K562 (cell line): ENCODE results near the gene C16orf86. TPM values are rescaled to one million over a fixed set of nuclear protein-coding genes. Genes with fewer than 3 reads are reported as not detected.

Experiments
- CBFA2T3 ChIP-seq: fragments of 450-650 bp; IDR thresholded peaks from 2 replicates; pipeline ENCODE4 v1.6.1; 2017
- CREM ChIP-seq: IDR thresholded peaks from 2 replicates; pipeline ENCODE4 v1.6.1; 2014; ENCODE audit warnings: antibody characterized with exemption, low read depth
- CTCF ChIP-seq, 3 experiments: IDR thresholded peaks in 2 of 3; conservative IDR thresholded peaks in 1 of 3; 2 replicates each; pipeline ENCODE4 v1.5.1; 2011 to 2012; ENCODE audit warnings: low read length in 3 of 3, mild to moderate bottlenecking in 3 of 3, control low read depth in 2 of 3, improper control_type of control experiment in 1 of 3, inconsistent platforms in 1 of 3, low read depth in 1 of 3, mixed read lengths in 1 of 3, moderate library complexity in 1 of 3; ENCODE audit not compliant: insufficient read depth in 2 of 3
- E2F3 ChIP-seq: fragments of 250-450 bp; sonication (Bioruptor Pico); IDR thresholded peaks from 2 replicates; pipeline ENCODE4 v1.4.0; 2020; ENCODE audit warnings: mild to moderate bottlenecking
- GABPB1 ChIP-seq: sonication (generic); formaldehyde crosslinking; IDR thresholded peaks from 2 replicates; pipeline ENCODE4 v1.8.0; 2022; ENCODE audit warnings: mild to moderate bottlenecking, missing genetic modification reagents
- JUND ChIP-seq, 2 experiments: IDR thresholded peaks; 2 replicates in 1 of 2; 3 replicates in 1 of 2; pipeline ENCODE4 v1.6.1; 2011; ENCODE audit warnings: borderline replicate concordance in 2 of 2, low read depth in 2 of 2, low read length in 2 of 2, improper control_type of control experiment in 1 of 2, missing biosample characterization in 1 of 2, missing genetic modification characterization in 1 of 2, missing genetic modification reagents in 1 of 2
- KDM4B ChIP-seq, 2 experiments: fragments of 450-650 bp in 1 of 2; sonication (generic) in 1 of 2; IDR thresholded peaks; 2 replicates each; pipeline ENCODE4 v1.6.1; 2016 to 2017; ENCODE audit warnings: borderline replicate concordance in 2 of 2, antibody characterized with exemption in 1 of 2, low read depth in 1 of 2, mild to moderate bottlenecking in 1 of 2
- LCOR ChIP-seq: sonication (generic); formaldehyde crosslinking; IDR thresholded peaks from 2 replicates; pipeline ENCODE4 v1.8.0; 2022; ENCODE audit warnings: mild to moderate bottlenecking, missing genetic modification reagents
- MEIS2 ChIP-seq: fragments of 450-650 bp; IDR thresholded peaks from 2 replicates; pipeline ENCODE4 v1.6.1; 2014; ENCODE audit warnings: mild to moderate bottlenecking; ENCODE audit not compliant: partially characterized antibody
- REST ChIP-seq, 2 experiments: fragments of 450-650 bp; formaldehyde crosslinking in 1 of 2; IDR thresholded peaks; 2 replicates each; pipeline versions ENCODE4 v1.4.0 to v1.6.1; 2014 to 2020; ENCODE audit warnings: mild to moderate bottlenecking in 2 of 2, borderline replicate concordance in 1 of 2, low read depth in 1 of 2
- SP1 ChIP-seq: sonication (generic); formaldehyde crosslinking; IDR thresholded peaks from 2 replicates; pipeline ENCODE4 v1.8.1; 2022; ENCODE audit warnings: mild to moderate bottlenecking, missing genetic modification reagents
- TCF3 ChIP-seq: sonication (generic); formaldehyde crosslinking; IDR thresholded peaks from 2 replicates; pipeline ENCODE4 v1.4.0; 2020; ENCODE audit warnings: mild to moderate bottlenecking, missing genetic modification reagents
- TEAD1 ChIP-seq, 2 experiments: fragments of 450-650 bp in 1 of 2; sonication (generic) in 1 of 2; formaldehyde crosslinking; IDR thresholded peaks; 2 replicates each; pipeline versions ENCODE4 v1.4.0 to v1.8.0; 2020 to 2022; ENCODE audit warnings: mild to moderate bottlenecking in 2 of 2, missing genetic modification reagents in 1 of 2
- YY1 ChIP-seq, 3 experiments: IDR thresholded peaks; 2 replicates each; pipeline ENCODE4 v1.6.1; 2011; ENCODE audit warnings: low read length in 2 of 3, mild to moderate bottlenecking in 2 of 3, moderate library complexity in 2 of 3, borderline replicate concordance in 1 of 3, control low read depth in 1 of 3, low read depth in 1 of 3; ENCODE audit not compliant: insufficient read depth in 3 of 3, insufficient replicate concordance in 2 of 3, control insufficient read depth in 1 of 3, insufficient read length in 1 of 3; ENCODE audit errors: extremely low read depth in 1 of 3
- ZFP36 ChIP-seq: fragments of 150-350 bp; IDR thresholded peaks from 2 replicates; pipeline ENCODE4 v1.6.1; 2018; ENCODE audit warnings: low read length, low read depth; ENCODE audit not compliant: partially characterized antibody
- polyA plus RNA-seq, 8 experiments: library from polyadenylated mRNA; depleted of rRNA in 4 of 8; stranded (reverse) in 5 of 8; unstranded in 3 of 8; fragments of >200 nt; fragmentation: Nextera tagmentation in 2 of 8; fragmentation: Illumina TruSeq in 1 of 8; extraction: Ambion mirVana in 2 of 8; extraction: Trizol in 1 of 8; gene quantifications; 2 replicates each; pipeline versions ENCODE4 v1.2.1 to v1.2.3, GENCODE V29; 2011 to 2014; ENCODE audit warnings: inconsistent platforms in 1 of 8, missing spikeins in 1 of 8
- total RNA-seq, 7 experiments: library from RNA; depleted of rRNA in 6 of 7; stranded (reverse); fragments of >200 nt in 6 of 7; fragmentation: Illumina TruSeq in 2 of 7; extraction: Trizol in 2 of 7; gene quantifications; 2 replicates each; pipeline versions ENCODE4 v1.2.1 to v1.2.3, GENCODE V29; 2011 to 2021; ENCODE audit warnings: low replicate concordance in 1 of 7

The C16orf86 gene
- total and polyA plus RNA-seq, 9 of the 15 experiments (the other 6 are each of a cell fraction or from before 2014, with no cell fraction given): 0.13 to 1.2 (median 0.27) TPM; not detected in 3

GRCh38 chr16:67667817-67668494 lies 1.3 kb downstream of the C16orf86 start (continued):
- TF ChIP-seq CTCF (IDR thresholded peaks at IDR 0.05 in 2 of 3, conservative IDR thresholded peaks at IDR 0.05 in 1 of 3; ENCODE audit: insufficient read depth in 2 of 3, low read depth in 1 of 3, low read length in 3 of 3) (peak; percentile 93 to 99 (median 96)), REST (IDR thresholded peaks at IDR 0.05; ENCODE audit: borderline replicate concordance) (peak; percentile 75), REST (CRISPR knock-in tag; IDR thresholded peaks at IDR 0.05; ENCODE audit: low read depth) (no peak), TCF3 (CRISPR knock-in tag) (no peak), CREM (peak; percentile 55; the same call in 1 of the 2 replicates), TEAD1 (CRISPR knock-in tag; IDR thresholded peaks at IDR 0.05) (peak in 1 of 2 experiments; percentile 36; a peak in 1 of 4 replicates), CBFA2T3 (no peak), E2F3 (CRISPR knock-in tag) (0 out of 2 replicates have a peak, but pooled peaks have one; percentile 24), SP1 (CRISPR knock-in tag) (peak; percentile 31), YY1 (IDR thresholded peaks at IDR 0.05; ENCODE audit: borderline replicate concordance in 1 of 3, control insufficient read depth in 1 of 3, extremely low read depth in 1 of 3, insufficient read depth in 3 of 3, insufficient read length in 1 of 3, insufficient replicate concordance in 2 of 3, low read depth in 1 of 3, low read length in 2 of 3) (peak in 2 of 3 experiments; percentile 28 to 29), JUND (IDR thresholded peaks at IDR 0.05; ENCODE audit: borderline replicate concordance, low read depth, low read length) (peak; percentile 9; the same call in 1 of the 2 replicates), JUND (tag; IDR thresholded peaks at IDR 0.05; ENCODE audit: borderline replicate concordance, low read depth, low read length) (no peak; the same call in 2 of the 3 replicates), KDM4B (IDR thresholded peaks at IDR 0.05; ENCODE audit: borderline replicate concordance in 2 of 2, low read depth in 1 of 2) (no peak), MEIS2 (peak; percentile 37), GABPB1 (CRISPR knock-in tag) (peak; percentile 52; the same call in 1 of the 2 replicates), ZFP36 (peak; percentile 10), LCOR (CRISPR knock-in tag) (no peak)
